ENCODE results near the gene GAS2L3. TPM values are rescaled to one million over a fixed set of nuclear protein-coding genes. Genes with fewer than 3 reads are reported as not detected.
"Not testable (repeated sequence)": the region's sequence is repeated elsewhere in the genome, so short reads cannot be mapped to it uniquely, and the experiment has no call there.

The GAS2L3 gene
- total RNA-seq, 1 donor from 2014 or later, result 21.3 TPM

GRCh38 chr12:100574187-100575074 lies 947 bp downstream of the GAS2L3 start:
- peak in 1 of 2 donors; percentile 27 for DNase-seq (ENCODE audit: low read depth in 2 of 2)

GRCh38 chr12:100576331-100577036 lies 3.0 kb downstream of the GAS2L3 start:
- peak; percentile 79 to 93 for DNase-seq (ENCODE audit: low read depth in 2 of 2)

GRCh38 chr12:100578923-100579322 lies 5.4 kb downstream of the GAS2L3 start:
- no peak for DNase-seq (ENCODE audit: low read depth in 2 of 2)

DNA sequence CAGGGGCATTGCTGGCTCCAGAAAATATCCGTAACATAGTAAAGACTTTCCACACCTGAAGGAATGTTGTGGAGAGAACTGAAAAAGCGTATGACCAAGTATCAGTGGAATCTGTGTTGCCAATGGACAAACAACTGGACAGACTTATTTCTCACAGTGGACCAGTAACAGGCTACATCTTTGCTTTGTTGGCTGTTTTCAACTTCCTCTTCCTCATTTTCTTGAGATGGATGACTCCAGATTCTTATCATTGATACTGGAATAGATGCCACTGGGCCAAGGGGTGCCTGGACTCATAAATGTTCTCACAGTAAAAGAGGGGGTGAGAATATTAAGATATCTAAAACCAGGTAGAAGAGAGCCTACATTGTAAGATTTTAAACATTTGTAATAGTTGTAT lies 6.4 kb downstream of the GAS2L3 start:
- DNase-seq (ENCODE audit: low read depth in 2 of 2), result no peak

DNA sequence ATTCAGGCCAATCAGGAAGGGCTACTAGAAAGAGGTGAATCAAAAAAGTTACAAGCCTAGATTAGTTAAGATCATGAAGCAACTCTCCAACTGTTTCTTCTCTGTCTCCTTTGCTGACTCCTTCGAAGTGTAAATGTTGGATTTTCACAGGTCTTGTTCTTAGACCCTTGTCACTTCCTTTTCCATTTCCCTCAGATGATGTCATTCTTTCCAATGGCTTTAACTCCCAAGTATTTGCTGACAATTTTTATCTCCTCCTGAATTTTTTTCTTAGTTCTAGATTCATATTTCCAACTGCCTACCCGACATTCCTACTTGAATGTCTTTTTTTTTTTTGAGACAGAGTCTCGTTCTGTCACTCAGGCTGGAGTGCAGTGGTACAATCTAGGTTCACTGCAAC lies 10.8 kb downstream of the GAS2L3 start:
- peak in 1 of 2 donors; percentile 66 for DNase-seq (ENCODE audit: low read depth in 2 of 2)

DNA sequence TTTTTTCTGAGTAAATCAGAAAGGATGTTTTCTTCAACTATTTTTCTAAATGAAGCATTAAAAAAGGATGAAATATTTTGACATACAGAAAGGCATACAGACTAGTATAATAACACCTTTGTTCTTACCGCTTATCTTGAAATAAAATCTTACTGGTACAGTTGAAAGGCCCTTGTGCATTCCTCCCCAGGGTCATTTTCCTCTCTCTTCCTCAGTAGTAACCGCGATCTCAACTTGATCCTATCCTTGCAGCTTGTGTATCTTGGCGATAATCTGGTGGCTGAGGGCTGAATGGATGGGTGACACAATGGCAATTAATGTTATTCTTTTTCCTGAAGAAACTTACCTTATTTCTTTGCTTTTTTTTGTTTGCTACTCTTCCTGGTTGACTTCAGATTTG lies 18.5 kb downstream of the GAS2L3 start:
- no peak for DNase-seq (ENCODE audit: low read depth in 2 of 2)

DNA sequence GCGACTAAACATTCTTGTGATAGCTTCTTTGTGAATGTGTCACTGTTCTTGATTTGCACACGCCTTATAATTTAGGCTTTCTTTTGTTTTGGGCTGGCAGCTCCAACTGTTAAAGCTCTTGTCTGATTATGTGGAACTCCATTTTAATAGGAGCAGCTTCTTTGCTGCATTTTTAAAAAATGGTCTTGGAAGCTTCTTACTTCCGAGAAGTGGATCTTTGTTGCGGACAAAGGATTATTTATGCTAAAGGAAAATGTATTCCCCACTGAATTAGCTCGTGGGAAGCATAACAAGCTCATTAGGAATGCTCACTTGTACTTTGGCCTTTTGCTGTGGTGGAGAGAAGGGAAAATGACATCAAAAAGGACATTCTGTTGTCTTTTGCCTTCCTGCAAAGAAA lies 20.0 kb downstream of the GAS2L3 start:
- peak in 1 of 2 donors; percentile 9 for DNase-seq (ENCODE audit: low read depth in 2 of 2)

GRCh38 chr12:100601626-100602025 lies 28.1 kb downstream of the GAS2L3 start:
- DNase-seq (ENCODE audit: low read depth in 2 of 2), result no peak

- DNase-seq (ENCODE audit: low read depth in 2 of 2), result not testable (repeated sequence)
Observed at GRCh38 chr12:100602997-100603396, 29.5 kb downstream of the GAS2L3 start.

GRCh38 chr12:100608776-100609175 lies 35.3 kb downstream of the GAS2L3 start:
- DNase-seq (ENCODE audit: low read depth in 2 of 2), result no peak

DNA sequence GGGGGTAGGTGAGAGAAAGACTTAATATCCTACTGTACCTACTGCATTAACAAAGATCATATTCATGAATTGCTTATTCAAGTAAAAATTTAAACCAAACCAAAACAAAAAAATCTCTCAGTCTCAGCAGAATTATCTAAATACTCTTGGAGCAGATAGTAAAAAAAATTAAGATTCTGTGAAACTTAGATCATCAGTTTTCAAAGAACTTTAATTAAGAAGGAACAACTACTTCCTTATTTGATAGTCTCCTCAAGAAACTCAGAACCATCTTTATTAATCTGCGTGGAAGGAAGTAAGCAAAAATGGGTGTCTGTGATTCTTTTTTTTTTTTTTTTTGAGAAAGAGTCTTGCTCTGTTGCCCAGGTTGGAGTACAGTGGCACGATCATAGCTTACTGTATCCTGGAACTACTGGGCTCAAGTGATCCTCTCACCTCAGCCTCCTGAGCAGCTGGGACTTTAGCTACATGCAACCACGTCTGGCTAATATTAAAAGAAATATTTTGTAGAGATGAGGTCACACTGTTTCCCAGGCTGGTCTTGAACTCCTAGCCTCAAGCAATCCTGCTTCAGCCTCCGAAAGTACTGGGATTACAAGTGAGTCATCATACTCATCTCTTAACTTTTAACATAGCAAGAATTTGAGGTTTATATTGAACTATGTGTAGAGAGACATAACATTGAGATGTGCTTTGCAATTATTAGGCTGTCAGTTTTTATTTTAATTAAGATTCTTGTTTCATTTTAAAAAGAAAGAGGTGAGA lies 37.4 kb downstream of the GAS2L3 start:
- DNase-seq (ENCODE audit: low read depth in 2 of 2), result no peak

GRCh38 chr12:100612606-100613005 lies 39.1 kb downstream of the GAS2L3 start:
- DNase-seq (ENCODE audit: low read depth in 2 of 2), result no peak

- no peak for DNase-seq (ENCODE audit: low read depth in 2 of 2)
Observed at GRCh38 chr12:100624571-100624970, 51.1 kb downstream of the GAS2L3 start.

- DNase-seq (ENCODE audit: low read depth in 2 of 2), result no peak
Observed at GRCh38 chr12:100632445-100632892, 59.0 kb downstream of the GAS2L3 start.

DNA sequence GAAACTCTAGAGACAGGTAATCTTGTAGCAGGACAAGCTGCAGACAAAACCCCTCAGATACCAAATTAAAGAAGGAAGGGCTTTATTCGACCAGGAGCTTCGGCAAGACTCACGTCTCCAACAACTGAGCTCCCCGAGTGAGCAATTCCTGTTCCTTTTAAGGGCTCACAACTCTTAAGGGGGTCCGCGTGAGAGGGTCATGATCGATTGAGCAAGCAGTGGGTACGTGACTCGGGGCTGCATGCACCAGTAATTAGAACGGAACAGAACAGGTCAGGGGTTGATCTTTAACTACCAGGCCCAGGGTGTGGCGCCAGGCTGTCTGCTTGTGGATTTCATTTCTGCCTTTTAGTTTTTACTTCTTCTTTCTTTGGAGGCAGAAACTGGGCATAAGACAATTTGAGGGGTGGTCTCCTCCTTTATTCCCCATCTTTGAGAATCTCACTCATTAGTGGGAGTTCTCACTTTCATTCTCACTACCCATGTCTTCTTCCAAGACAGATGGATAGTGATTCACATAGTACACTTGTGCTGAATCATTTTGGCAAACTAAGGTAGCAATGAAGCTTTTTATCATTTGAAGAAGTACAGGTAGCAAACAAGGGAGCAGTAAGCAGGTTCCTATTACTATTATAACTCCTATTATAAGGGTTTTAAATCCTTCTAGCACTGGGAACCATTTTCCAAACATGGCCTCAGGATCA lies 59.8 kb downstream of the GAS2L3 start:
- DNase-seq (ENCODE audit: low read depth in 2 of 2), result not testable (repeated sequence)

GRCh38 chr12:100643246-100643645 lies 69.8 kb downstream of the GAS2L3 start:
- DNase-seq (ENCODE audit: low read depth in 2 of 2), result no peak

- no peak for DNase-seq (ENCODE audit: low read depth in 2 of 2)
Observed at GRCh38 chr12:100646896-100647295, 73.4 kb downstream of the GAS2L3 start.

DNA sequence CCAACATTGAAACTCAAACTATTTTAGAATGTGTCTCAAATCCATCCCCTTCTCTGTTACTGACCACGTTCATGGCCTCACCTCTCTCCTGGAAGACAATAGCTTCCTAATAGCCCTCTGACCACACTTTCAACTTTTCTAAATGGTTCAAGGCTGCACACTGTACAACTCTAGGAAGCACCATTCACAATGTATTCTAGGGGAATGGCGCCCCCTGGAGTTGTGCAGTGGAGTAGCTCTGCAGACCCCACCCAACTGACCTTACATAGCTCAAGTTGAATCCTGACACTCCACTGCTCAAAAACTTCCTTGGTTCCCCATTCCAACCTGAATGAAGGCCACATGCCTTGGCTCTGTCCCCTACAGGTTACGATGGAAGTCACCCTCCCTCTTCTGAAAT lies 77.6 kb downstream of the GAS2L3 start:
- DNase-seq (ENCODE audit: low read depth in 2 of 2), result no peak

- DNase-seq (ENCODE audit: low read depth in 2 of 2), result no peak
Observed at GRCh38 chr12:100651694-100652093, 78.2 kb downstream of the GAS2L3 start.

DNA sequence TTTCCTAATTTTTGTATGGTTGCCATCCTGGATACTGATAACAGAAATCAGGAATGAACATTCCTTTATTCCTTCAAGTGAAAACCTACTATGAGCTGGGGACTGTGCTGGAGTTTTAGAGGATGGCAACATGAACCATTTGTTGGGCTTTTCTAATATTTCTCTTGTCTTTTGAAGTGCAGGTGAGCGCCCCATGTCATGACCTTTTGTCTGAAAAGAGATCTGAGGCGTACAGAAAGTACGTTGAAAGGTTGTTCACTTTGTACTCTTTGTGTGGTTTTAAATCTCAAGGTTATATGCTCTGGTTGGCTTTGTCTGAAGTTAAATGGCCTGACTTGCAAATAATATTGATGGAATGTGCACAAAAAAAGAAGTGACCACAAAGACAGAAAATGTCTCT lies 79.0 kb downstream of the GAS2L3 start:
- DNase-seq (ENCODE audit: low read depth in 2 of 2), result no peak

GRCh38 chr12:100656141-100656540 lies 82.7 kb downstream of the GAS2L3 start:
- no peak for DNase-seq (ENCODE audit: low read depth in 2 of 2)
